Stimulated activated CD4-positive, alpha-beta T cell treated with anti-CD3 and anti-CD28 coated beads, Interleukin-1b, Interleukin-23, amount 100 ng/mL, for 24 hours (primary cell): ENCODE results near the gene DGKD.
"Not testable (repeated sequence)": the region's sequence is repeated elsewhere in the genome, so short reads cannot be mapped to it uniquely, and the experiment has no call there.

Experiments used
- DNase-seq, 4 experiments: peaks; one replicate each; pipeline ENCODE4 v3.0.0-alpha.2; 2020; ENCODE audit warnings: low read depth in 4 of 4, low spot score in 1 of 4

The DGKD gene

GRCh38 chr2:233381638-233381995 lies 27.3 kb downstream of the DGKD start:
- DNase-seq, result no peak

- DNase-seq, result no peak
These were observed 29.7 kb downstream of the DGKD start for GRCh38 chr2:233384015-233384414.

GRCh38 chr2:233384811-233385488 lies 30.7 kb downstream of the DGKD start:
- no peak for DNase-seq

- DNase-seq, result no peak
These were observed 31.3 kb downstream of the DGKD start for GRCh38 chr2:233385489-233386044.

GRCh38 chr2:233386382-233387041 lies 32.2 kb downstream of the DGKD start:
- DNase-seq, result no peak

- DNase-seq, result no peak
These were observed 32.9 kb downstream of the DGKD start for GRCh38 chr2:233387225-233387624.

- DNase-seq, result no peak
These were observed 33.6 kb downstream of the DGKD start for GRCh38 chr2:233387667-233388528.

GRCh38 chr2:233389601-233390125 lies 35.4 kb downstream of the DGKD start:
- no peak for DNase-seq

- DNase-seq, result no peak
These were observed 41.4 kb downstream of the DGKD start for GRCh38 chr2:233395687-233396086.

- DNase-seq, result not testable (repeated sequence)
These were observed 42.7 kb downstream of the DGKD start for GRCh38 chr2:233396726-233397665.

- DNase-seq, result peak in 1 of 4 experiments; percentile 23
These were observed 45.3 kb downstream of the DGKD start for GRCh38 chr2:233399306-233400225.

GRCh38 chr2:233400341-233400740 lies 46.0 kb downstream of the DGKD start:
- DNase-seq, result no peak

GRCh38 chr2:233400961-233401360 lies 46.7 kb downstream of the DGKD start:
- no peak for DNase-seq

GRCh38 chr2:233402346-233402745 lies 48.1 kb downstream of the DGKD start:
- DNase-seq, result no peak

GRCh38 chr2:233402789-233403188 lies 48.5 kb downstream of the DGKD start:
- no peak for DNase-seq

GRCh38 chr2:233404222-233404621 lies 49.9 kb downstream of the DGKD start:
- DNase-seq, result peak in 1 of 4 experiments; percentile 41

- DNase-seq, result no peak
These were observed 52.6 kb downstream of the DGKD start for GRCh38 chr2:233406865-233407264.

- no peak for DNase-seq
These were observed 53.5 kb downstream of the DGKD start for GRCh38 chr2:233407771-233408181.
